ENCODE measurements around the gene MBNL1. TPM values are rescaled to one million over a fixed set of nuclear protein-coding genes. Genes with fewer than 3 reads are reported as not detected.

The MBNL1 gene
- polyA plus RNA-seq, 1 experiment, result 203 TPM

DNA sequence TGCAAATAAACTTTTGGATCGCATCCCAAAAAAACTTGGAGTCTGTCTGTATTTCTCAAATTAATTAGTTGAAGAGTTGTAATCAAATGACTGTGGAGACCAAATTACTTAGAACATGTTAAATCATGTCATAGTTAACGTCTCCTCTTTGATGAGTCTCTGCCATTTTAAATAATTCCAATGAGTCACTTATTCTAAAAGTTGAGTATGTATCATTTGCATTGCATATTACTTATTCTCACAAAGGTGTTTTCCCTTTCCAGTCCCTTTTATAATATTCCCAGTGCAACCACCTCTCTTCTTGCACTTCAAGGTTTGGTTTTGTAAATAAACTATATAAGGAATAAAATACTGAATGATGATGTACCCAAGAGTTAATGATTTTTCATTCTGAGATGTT, 36.0 kb upstream of the MBNL1 start:
- TF ChIP-seq, protein P1, sequence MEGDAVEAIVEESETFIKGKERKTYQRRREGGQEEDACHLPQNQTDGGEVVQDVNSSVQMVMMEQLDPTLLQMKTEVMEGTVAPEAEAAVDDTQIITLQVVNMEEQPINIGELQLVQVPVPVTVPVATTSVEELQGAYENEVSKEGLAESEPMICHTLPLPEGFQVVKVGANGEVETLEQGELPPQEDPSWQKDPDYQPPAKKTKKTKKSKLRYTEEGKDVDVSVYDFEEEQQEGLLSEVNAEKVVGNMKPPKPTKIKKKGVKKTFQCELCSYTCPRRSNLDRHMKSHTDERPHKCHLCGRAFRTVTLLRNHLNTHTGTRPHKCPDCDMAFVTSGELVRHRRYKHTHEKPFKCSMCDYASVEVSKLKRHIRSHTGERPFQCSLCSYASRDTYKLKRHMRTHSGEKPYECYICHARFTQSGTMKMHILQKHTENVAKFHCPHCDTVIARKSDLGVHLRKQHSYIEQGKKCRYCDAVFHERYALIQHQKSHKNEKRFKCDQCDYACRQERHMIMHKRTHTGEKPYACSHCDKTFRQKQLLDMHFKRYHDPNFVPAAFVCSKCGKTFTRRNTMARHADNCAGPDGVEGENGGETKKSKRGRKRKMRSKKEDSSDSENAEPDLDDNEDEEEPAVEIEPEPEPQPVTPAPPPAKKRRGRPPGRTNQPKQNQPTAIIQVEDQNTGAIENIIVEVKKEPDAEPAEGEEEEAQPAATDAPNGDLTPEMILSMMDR (IDR thresholded peaks at IDR 0.05; ENCODE audit: insufficient read depth, low read depth, low read length), result no peak
- POLR2A ChIA-PET, result no interaction called here
- CTCF ChIA-PET, result no interaction called here
- H3K36me3 ChIP-seq (ENCODE audit: control insufficient read depth, insufficient read depth, low read length), result no peaks in the 10 kb centered on the region
- H3K4me3 ChIP-seq (ENCODE audit: low read depth, low read length), result no peak overlapping the region
- DNase-seq (ENCODE audit: low read depth), result no peak
- H3K27me3 ChIP-seq (ENCODE audit: control insufficient read depth, insufficient read depth, low read length), result no peaks in the 10 kb centered on the region

DNA sequence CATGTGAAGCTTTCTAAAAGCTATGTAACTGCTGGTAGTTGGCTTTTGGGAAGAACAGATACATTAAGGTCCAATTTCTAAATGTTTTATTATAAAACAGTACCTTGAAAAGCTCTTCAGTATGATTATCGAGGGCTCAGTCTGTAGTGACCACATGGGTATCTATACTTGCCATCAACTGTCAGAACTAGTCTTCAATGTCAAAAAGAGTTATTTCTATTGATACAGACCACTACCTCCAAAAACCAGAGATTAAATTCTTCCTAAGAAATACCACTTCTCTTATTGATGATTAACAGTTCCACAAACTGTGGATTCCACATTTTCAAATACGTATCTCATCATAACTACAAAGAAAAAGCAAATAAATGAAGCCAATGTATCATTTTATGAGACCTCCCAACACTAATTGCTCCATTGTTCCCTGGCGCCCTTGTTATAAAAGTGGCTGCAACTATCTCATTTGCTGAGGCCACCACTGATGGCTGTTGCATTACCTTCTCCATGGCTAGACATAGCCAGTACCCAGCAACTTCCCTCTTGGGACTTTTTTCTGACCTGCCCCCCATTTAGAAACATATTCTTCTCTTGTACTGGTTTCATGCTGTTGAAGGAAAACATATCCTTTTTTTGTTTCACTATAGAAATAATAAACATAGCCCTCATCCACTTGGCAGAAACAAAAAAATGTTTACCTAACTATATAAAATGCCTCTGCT, 33.9 kb upstream of the MBNL1 start:
- TF ChIP-seq, protein P1 (IDR thresholded peaks at IDR 0.05; ENCODE audit: insufficient read depth, low read depth, low read length), result no peak
- CTCF ChIA-PET, result no interaction called here
- H3K27me3 ChIP-seq (ENCODE audit: control insufficient read depth, insufficient read depth, low read length), result no peaks in the 10 kb centered on the region
- H3K36me3 ChIP-seq (ENCODE audit: control insufficient read depth, insufficient read depth, low read length), result no peaks in the 10 kb centered on the region
- H3K4me3 ChIP-seq (ENCODE audit: low read depth, low read length), result no peak overlapping the region
- POLR2A ChIA-PET, result interaction anchor here (0.6 kb wide), 1 partner anchor 97 kb away, joined by 3 read pairs; no protein-coding TSS in a partner anchor
- DNase-seq (ENCODE audit: low read depth), result no peak

DNA sequence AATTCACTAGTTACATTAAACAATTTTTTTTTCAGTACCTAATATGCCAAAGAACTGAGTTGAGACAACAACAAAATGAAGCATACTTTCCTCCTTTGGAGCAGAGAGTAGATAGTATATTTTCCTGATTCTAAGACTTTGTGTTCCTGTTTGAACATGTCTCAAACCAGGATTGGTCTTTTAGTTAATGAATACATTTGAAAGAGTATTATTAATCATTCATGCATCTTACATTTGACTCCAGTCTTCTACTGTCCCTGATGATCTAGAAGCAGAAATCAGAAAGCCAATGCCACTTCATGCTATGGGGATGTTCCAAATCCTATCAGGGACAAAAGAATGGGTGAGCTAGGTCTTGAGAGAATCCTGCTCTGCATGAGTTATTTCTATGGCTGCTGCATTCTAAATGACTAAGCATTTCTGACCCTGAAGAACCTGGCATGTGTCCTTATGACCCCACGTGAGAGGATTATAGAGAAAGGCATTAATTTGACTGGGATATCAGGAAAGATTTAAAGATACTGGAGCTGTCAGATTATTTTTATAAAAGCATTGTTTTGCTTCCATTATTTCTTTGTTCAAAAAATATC, 32.9 kb upstream of the MBNL1 start:
- Histone ChIP-seq H3K4me3 (ENCODE audit: low read depth, low read length) (no peak overlapping the region), H3K36me3 (ENCODE audit: control insufficient read depth, insufficient read depth, low read length) (no peaks in the 10 kb centered on the region), H3K27me3 (ENCODE audit: control insufficient read depth, insufficient read depth, low read length) (no peaks in the 10 kb centered on the region)
- ChIA-PET CTCF (no interaction called here), POLR2A (no interaction called here)
- TF ChIP-seq, protein P1 (IDR thresholded peaks at IDR 0.05; ENCODE audit: insufficient read depth, low read depth, low read length), result no peak
- no peak for DNase-seq (ENCODE audit: low read depth)

DNA sequence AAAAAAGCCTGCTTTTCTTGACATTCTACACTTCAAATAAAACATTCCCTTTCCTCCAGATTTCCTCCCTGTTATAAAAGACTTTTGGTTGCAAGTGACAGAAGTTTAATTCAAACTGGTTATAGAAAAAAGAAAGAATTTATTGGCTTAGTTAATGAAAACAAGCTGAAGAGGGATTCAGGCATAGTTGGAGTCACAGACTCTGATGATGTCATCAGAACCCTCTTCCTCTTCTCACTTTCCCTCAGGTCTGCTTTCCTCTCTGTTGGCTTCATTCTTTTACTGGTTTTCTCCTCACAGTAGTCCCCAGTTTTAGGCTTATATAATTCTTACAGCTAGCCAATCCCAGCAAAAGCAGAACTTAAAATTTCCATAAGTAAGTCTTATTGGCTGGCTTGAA, 32.0 kb upstream of the MBNL1 start:
- peak; percentile 74 for DNase-seq (ENCODE audit: low read depth)
- CTCF ChIA-PET, result interaction anchor here (0.8 kb wide), 1 partner anchor 9 kb away, joined by 3 read pairs; no protein-coding TSS in a partner anchor
- Histone ChIP-seq H3K4me3 (ENCODE audit: low read depth, low read length) (no peak overlapping the region), H3K36me3 (ENCODE audit: control insufficient read depth, insufficient read depth, low read length) (no peaks in the 10 kb centered on the region), H3K27me3 (ENCODE audit: control insufficient read depth, insufficient read depth, low read length) (no peaks in the 10 kb centered on the region)
- TF ChIP-seq, protein P1 (IDR thresholded peaks at IDR 0.05; ENCODE audit: insufficient read depth, low read depth, low read length), result no peak
- POLR2A ChIA-PET, result no interaction called here

DNA sequence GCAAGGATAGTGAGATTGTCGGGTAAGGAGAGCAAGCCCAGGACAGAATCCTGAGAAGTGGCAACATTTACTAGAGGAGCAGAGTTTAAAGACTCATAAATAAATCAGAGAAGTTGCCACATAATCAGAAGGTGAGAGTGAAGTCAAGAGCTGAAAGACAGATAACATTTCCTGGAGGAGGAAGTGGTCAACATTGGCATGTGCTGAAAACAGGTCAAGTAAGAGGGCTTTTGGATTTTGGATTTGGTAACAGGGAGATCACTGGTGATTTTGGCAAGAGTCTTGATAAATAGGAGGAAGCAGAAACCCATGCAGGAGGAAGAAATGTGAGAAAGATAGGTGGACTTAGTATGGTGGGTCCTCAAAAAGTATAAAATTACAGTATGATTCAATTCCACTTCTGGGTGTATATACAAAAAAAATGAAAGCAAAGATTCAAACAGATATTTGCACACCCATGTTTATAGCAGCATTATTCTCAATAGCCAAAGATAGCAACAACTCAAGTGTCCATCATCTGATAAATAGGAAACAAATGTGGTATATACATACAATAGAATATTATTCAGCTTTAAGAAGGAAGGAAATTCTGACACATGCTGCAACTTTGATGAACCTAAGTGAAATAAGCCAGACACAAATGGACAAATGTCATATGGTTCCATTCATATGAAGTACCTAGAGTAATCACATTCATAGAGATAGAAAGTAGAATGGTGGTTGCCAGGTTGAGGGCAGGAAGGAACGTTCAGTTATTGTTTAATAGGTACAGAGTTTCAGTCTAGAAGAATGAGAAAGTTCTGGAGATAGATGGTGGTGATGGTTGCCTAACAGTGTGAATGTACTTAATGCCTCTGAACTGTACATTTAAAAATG, 27.3 kb upstream of the MBNL1 start:
- ChIA-PET POLR2A (no interaction called here), CTCF (no interaction called here)
- DNase-seq (ENCODE audit: low read depth), result no peak
- TF ChIP-seq, protein P1 (IDR thresholded peaks at IDR 0.05; ENCODE audit: insufficient read depth, low read depth, low read length), result no peak
- H3K36me3 ChIP-seq (ENCODE audit: control insufficient read depth, insufficient read depth, low read length), result no peaks in the 10 kb centered on the region
- no peaks in the 10 kb centered on the region for H3K27me3 ChIP-seq (ENCODE audit: control insufficient read depth, insufficient read depth, low read length)
- H3K4me3 ChIP-seq (ENCODE audit: low read depth, low read length), result no peak overlapping the region

Data from BJ (cell line).